Sigmoid colon (tissue), 7 donors: ENCODE measurements around the gene RABEP2. TPM values are rescaled to one million over a fixed set of nuclear protein-coding genes. Genes with fewer than 3 reads are reported as not detected.
"Not testable (repeated sequence)": the region's sequence is repeated elsewhere in the genome, so short reads cannot be mapped to it uniquely, and the experiment has no call there.

Experiments used
- DNase-seq: peaks from one replicate; pipeline ENCODE4 v3.0.0-alpha.2; 2019
- H3K27ac ChIP-seq, 4 donors: fragments of 200-600 bp; sonication (generic); one replicate each; pipeline ENCODE4 v1.5.1; 2016 to 2019; ENCODE audit warnings: mild to moderate bottlenecking in 1 of 4
- H3K27me3 ChIP-seq, 3 donors: fragments of 200-600 bp; sonication (generic); one replicate each; pipeline ENCODE4 v1.5.1; 2019; ENCODE audit warnings: mild to moderate bottlenecking in 1 of 3
- H3K36me3 ChIP-seq, 4 donors: fragments of 200-600 bp; sonication (generic); one replicate each; pipeline ENCODE4 v1.5.1; 2016 to 2019
- H3K4me1 ChIP-seq, 4 donors: fragments of 200-600 bp; sonication (generic); one replicate each; pipeline ENCODE4 v1.5.1; 2017 to 2019
- H3K4me3 ChIP-seq, 4 donors: fragments of 200-600 bp; sonication (generic); one replicate each; pipeline ENCODE4 v1.5.1; 2017 to 2019; ENCODE audit warnings: mild to moderate bottlenecking in 2 of 4, moderate library complexity in 1 of 4
- H3K9me3 ChIP-seq, 4 donors: fragments of 200-600 bp in 3 of 4; sonication (generic) in 3 of 4; one replicate each; pipeline versions ENCODE4 v1.5.1 to v1.6.1; 2013 to 2019
- EP300 ChIP-seq, 4 donors: sonication (generic); formaldehyde crosslinking; IDR thresholded peaks; one replicate each; pipeline ENCODE4 v1.6.1; 2017; ENCODE audit warnings: antibody characterized with exemption in 4 of 4
- POLR2A ChIP-seq, 2 donors: fragments of 450-650 bp; IDR thresholded peaks; one replicate each; pipeline ENCODE4 v1.6.1; 2016; ENCODE audit warnings: antibody characterized with exemption in 2 of 2, mild to moderate bottlenecking in 2 of 2, moderate library complexity in 2 of 2
- POLR2AphosphoS5 ChIP-seq, 4 donors: sonication (generic); formaldehyde crosslinking; IDR thresholded peaks; one replicate each; pipeline ENCODE4 v1.6.1; 2017; ENCODE audit warnings: antibody characterized with exemption in 4 of 4
- WGBS, 2 donors: extraction: QIAGEN DNeasy Blood & Tissue Kit; methylation state at CpG; one replicate each; pipeline ENCODE4 v1.1.7; 2013; 5-methylcytosine and 5-hydroxymethylcytosine counted together
- intact Hi-C: fragments of 100-400 bp; cut with DNase I; formaldehyde crosslinking; loops from one replicate; pipeline ENCODE4 v1.15.1; 2023
- polyA plus RNA-seq, 3 donors: library from polyadenylated mRNA; stranded (reverse); fragments of 200-250 nt; gene quantifications; one replicate each; pipeline ENCODE4 v1.2.3, GENCODE V29; 2013
- total RNA-seq, 4 donors: library from RNA; depleted of rRNA; stranded (reverse); fragments of >200 nt; gene quantifications; one replicate each; pipeline ENCODE4 v1.1.0, GENCODE V29; 2016
- TF ChIP-seq, protein P1 (sequence below), 4 experiments: fragments of 450-650 bp in 3 of 4; fragments of 200-600 bp in 1 of 4; IDR thresholded peaks; one replicate each; pipeline ENCODE4 v1.5.1; 2016 to 2019; ENCODE audit warnings: antibody characterized with exemption in 4 of 4, mild to moderate bottlenecking in 3 of 4, moderate library complexity in 2 of 4
- donor health status: healthy with polysubstance abuse.
- donor health status: Bipolar disorder and iron deficiency.
- donor health status: healthy.

Gene RABEP2
- total and polyA plus RNA-seq, 7 donors: 9.9 to 48.7 (median 30.0) TPM

DNA sequence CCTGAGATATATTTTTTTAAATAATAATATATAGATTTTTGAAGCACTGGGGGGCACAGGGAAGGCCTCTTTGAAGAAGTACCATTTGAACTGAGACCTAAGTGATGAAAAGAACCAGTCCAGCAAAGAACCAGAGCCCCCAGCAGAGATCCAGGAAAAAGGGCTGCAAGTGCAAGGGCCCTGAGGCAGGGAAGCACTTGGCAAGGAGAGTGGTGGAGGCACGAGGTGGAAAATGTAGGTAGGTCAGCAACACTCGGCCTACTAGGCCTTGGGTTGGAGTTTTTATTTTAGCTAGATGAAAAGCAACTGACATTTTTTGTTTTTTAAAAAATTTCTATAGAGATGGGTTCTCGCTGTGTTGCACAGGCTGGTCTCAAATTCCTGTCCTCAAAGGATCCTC is 5.2 kb upstream of the RABEP2 start:
- no peaks in the 10 kb centered on the region for H3K9me3 ChIP-seq
- no peaks in the 10 kb centered on the region for H3K36me3 ChIP-seq
- WGBS, 2 donors: 87 to 90% methylated on average over 3 of the region's 3 CpGs
- peaks cover 0 to 5% (median 2%) of the 10 kb centered on the region in 4 donors for H3K4me1 ChIP-seq
- H3K4me3 ChIP-seq: no peak overlapping the region
- intact Hi-C loops: no loop called here
- H3K27me3 ChIP-seq: no peaks in the 10 kb centered on the region
- no peak for DNase-seq
- H3K27ac ChIP-seq: no peak overlapping the region
- TF ChIP-seq POLR2A (IDR thresholded peaks at IDR 0.05) (no peak), EP300 (IDR thresholded peaks at IDR 0.05) (no peak), POLR2AphosphoS5 (IDR thresholded peaks at IDR 0.05) (no peak)
- TF ChIP-seq, protein P1, sequence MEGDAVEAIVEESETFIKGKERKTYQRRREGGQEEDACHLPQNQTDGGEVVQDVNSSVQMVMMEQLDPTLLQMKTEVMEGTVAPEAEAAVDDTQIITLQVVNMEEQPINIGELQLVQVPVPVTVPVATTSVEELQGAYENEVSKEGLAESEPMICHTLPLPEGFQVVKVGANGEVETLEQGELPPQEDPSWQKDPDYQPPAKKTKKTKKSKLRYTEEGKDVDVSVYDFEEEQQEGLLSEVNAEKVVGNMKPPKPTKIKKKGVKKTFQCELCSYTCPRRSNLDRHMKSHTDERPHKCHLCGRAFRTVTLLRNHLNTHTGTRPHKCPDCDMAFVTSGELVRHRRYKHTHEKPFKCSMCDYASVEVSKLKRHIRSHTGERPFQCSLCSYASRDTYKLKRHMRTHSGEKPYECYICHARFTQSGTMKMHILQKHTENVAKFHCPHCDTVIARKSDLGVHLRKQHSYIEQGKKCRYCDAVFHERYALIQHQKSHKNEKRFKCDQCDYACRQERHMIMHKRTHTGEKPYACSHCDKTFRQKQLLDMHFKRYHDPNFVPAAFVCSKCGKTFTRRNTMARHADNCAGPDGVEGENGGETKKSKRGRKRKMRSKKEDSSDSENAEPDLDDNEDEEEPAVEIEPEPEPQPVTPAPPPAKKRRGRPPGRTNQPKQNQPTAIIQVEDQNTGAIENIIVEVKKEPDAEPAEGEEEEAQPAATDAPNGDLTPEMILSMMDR (IDR thresholded peaks at IDR 0.05): no peak

DNA sequence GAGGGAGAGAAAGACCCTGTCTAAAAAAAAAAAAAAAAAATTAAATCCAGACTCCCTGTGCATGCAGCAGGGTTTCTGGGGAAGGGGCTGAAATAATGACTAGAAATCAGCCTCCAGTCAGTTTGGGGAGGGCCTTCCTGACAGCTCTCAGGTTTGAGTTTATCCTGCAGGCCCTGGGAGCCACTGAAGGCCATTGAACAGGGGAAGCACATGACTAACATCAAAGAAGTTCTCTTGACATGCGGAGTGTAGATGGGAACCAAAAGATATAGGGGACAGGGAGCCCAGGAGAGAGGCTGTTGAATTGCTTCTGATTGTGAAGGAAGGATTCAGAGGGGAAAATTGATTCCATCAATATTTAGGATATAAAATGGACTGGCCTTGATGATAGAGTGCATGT is 2.8 kb upstream of the RABEP2 start:
- Histone ChIP-seq H3K27me3 (no peaks in the 10 kb centered on the region), H3K36me3 (no peaks in the 10 kb centered on the region), H3K9me3 (no peaks in the 10 kb centered on the region), H3K4me3 (no peak overlapping the region), H3K27ac (no peak overlapping the region), H3K4me1 (peaks cover 0 to 12% (median 9%) of the 10 kb centered on the region in 4 donors)
- DNase-seq: no peak
- 79 to 93% methylated on average over 1 of the region's 1 CpG for WGBS, 2 donors
- TF ChIP-seq POLR2A (IDR thresholded peaks at IDR 0.05) (no peak), POLR2AphosphoS5 (IDR thresholded peaks at IDR 0.05) (no peak), EP300 (IDR thresholded peaks at IDR 0.05) (no peak)
- TF ChIP-seq, protein P1 (IDR thresholded peaks at IDR 0.05): no peak
- intact Hi-C loops: loop anchor here (5.0 kb wide), 1 partner anchor 66 kb away; the partner anchor contains the start of gene SH2B1

DNA sequence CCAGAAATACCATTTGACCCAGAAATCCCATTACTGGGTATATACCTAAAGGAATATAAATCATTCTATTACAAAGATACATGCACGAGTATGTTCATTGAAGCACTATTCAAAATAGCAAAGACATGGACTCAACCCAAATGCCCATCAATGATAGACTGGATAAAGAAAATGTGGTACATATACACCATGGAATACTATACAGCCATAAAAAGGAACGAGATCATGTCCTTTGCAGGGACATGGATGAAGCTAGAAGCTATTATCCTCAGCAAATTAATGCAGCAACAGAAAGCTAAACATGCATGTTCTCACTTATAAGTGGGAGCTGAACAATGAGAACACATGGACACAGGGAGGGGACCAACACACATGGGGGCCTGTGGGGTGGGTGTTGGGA is 1.2 kb upstream of the RABEP2 start:
- Histone ChIP-seq H3K4me3 (peak overlapping the region in 3 of 4 donors; percentile 61 to 86 (median 83)), H3K27ac (peak overlapping the region; percentile 89 to 98 (median 98)), H3K4me1 (peaks cover 0 to 12% (median 9%) of the 10 kb centered on the region in 4 donors)
- not testable (repeated sequence) for H3K36me3 ChIP-seq, H3K9me3 ChIP-seq, H3K27me3 ChIP-seq, DNase-seq
- 38 to 72% methylated on average over 2 of the region's 2 CpGs for WGBS, 2 donors
- intact Hi-C loops: loop anchor here (5.0 kb wide), 1 partner anchor 64 kb away; the partner anchor contains the start of gene SH2B1

DNA sequence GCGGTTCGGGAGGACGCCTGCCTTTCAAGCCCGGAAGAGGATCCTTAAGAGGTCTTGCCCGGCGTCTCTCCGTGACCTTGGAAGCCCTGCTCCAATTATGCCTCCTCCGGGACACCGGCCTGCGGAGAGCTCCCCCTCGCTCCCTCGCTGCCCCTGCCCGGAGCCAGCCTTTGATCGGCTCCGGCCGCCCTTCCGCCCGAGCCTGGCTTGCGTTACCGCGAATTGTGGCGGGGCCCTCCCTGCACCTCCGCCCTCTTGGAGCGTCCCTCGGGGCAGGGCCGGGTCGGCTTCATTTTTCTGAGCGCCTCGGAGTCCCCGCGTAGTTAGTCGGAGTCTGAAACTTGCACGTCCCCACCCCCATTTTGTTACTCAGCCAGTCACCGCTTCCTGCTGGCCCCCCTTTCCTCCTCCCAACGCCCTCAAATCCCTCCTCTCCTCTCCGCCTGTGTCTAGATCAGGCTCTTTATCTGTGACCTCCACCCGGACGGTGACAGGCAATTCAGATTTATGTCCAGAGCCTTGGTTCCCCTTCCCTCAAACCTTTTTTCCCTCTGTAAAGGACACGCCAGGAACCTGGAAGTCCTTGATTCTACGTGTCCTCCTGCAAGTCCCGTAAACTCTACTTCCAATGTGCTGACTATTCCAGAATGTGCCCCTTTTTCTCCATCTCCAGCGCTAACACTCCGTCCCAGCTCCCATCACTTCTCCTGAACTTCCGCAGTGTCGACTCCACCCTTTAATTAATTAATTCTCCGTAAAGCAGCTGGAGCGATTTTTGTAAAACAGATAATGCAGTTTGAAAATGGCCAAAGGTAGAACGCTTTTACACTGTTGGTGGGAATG is 569 bp upstream of the RABEP2 start:
- peaks cover 0 to 12% (median 9%) of the 10 kb centered on the region in 4 donors for H3K4me1 ChIP-seq
- H3K4me3 ChIP-seq: peak overlapping the region; percentile 61 to 95 (median 84)
- peak overlapping the region; percentile 89 to 98 (median 98) for H3K27ac ChIP-seq
- H3K36me3 ChIP-seq: no peaks in the 10 kb centered on the region
- H3K27me3 ChIP-seq: no peaks in the 10 kb centered on the region
- H3K9me3 ChIP-seq: no peaks in the 10 kb centered on the region
- WGBS, 2 donors: 1% methylated on average over 48 of the region's 48 CpGs
- intact Hi-C loops: loop anchor here (1.0 to 5.0 kb wide), 3 partner anchors 20 to 102 kb away; partner anchors contain the start of gene SH2B1
- TF ChIP-seq POLR2A (IDR thresholded peaks at IDR 0.05) (peak; percentile 46 to 50), POLR2AphosphoS5 (IDR thresholded peaks at IDR 0.05) (peak in 3 of 4 donors; percentile 0 to 53 (median 51))
- TF ChIP-seq, protein P1 (IDR thresholded peaks at IDR 0.05): no peak
- peak; percentile 87 for DNase-seq

DNA sequence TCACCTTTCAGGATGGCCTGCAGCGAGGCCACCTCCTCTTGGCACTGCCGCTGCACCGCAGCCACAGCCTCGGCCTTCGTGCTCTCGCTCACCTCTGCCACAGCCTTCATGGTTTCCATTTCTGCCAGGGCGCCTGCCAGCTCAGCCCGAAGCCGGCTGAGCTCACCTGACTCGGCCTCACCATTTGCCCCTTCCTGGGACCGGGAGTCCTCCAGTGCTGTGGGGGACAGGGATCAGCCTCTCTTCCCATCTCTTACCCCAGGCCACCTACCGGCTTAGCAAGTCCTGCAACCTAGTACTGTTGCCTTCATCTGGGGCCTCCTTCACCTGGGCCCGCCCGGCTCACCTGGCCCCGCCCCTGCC is 658 bp downstream of the RABEP2 start:
- TF ChIP-seq POLR2AphosphoS5 (IDR thresholded peaks at IDR 0.05): no peak
- TF ChIP-seq, protein P1 (IDR thresholded peaks at IDR 0.05): peak in 1 of 4 experiments; percentile 22
- TF ChIP-seq POLR2A (IDR thresholded peaks at IDR 0.05): peak in 1 of 2 donors; percentile 21
- Histone ChIP-seq H3K4me3 (peak overlapping the region; percentile 61 to 95 (median 84)), H3K27ac (peak overlapping the region; percentile 89 to 98 (median 98)), H3K4me1 (peaks cover 0 to 12% (median 9%) of the 10 kb centered on the region in 4 donors), H3K36me3 (peaks cover 0 to 6% (median 3%) of the 10 kb centered on the region in 4 donors), H3K9me3 (no peaks in the 10 kb centered on the region), H3K27me3 (no peaks in the 10 kb centered on the region)
- intact Hi-C loops: loop anchor here (5.0 kb wide), 1 partner anchor 42 kb away; no protein-coding TSS in a partner anchor
- no peak for DNase-seq
- 9 to 33% methylated on average over 15 of the region's 15 CpGs for WGBS, 2 donors
